ENCODE measurements around the gene OSCP1. TPM values are rescaled to one million over a fixed set of nuclear protein-coding genes. Genes with fewer than 3 reads are reported as not detected.

The OSCP1 gene
- total RNA-seq, 1 donor from 2014 or later, result 2.9 TPM

DNA sequence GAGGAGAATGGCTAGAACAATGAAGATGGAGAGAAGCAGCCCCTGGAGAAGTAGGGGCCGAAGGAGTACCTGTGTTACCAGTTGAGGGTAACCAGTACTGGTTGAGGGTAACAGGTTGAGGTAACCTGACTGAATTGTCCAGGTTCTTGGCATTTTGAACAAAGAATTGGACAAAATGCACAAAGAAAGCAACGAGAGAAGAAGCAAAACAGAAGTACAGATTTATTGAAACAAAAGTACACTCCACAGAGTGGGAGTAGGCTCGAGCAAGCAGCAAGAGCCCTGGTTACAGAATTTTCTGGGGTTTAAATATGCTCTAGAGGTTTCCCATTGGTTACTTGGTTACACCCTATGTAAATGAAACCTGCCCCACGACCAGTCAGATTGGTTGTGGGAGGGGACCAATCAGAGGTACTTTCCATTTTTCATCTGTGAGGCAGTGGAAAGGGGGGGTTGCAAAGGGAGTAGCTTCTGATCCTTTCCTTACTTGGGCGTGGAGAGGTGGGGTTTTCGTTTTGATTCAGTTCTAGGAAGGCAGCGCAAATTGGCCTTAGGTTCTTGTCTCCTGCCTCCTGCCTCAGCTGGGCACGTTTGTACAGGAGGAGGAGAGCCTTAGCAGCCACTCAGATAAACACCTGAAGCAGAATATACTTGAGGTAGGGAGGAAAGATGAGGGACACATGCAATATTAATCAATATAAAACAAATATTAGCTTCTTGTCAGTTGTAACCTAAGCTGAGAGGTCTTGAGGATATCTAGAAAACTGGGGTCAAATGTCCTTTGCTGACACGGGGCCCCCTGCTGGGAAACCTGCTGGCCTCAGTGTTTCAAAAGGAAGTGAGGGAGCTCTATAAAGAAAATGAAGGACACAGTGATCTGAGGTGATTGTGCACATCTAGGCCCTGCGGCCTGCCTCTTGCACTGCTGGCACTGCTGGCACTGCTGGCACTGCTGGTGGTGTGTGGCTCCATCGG, 38.3 kb downstream of the OSCP1 start:
- no peak for DNase-seq (ENCODE audit: extremely low read depth, low read depth, low spot score)

GRCh38 chr1:36408479-36408878, 41.8 kb downstream of the OSCP1 start:
- no peak for DNase-seq (ENCODE audit: extremely low read depth, low read depth, low spot score)

- DNase-seq (ENCODE audit: extremely low read depth, low read depth, low spot score), result no peak
These were observed 43.8 kb downstream of the OSCP1 start for GRCh38 chr1:36406440-36406839.

GRCh38 chr1:36402504-36402890, 47.8 kb downstream of the OSCP1 start:
- DNase-seq (ENCODE audit: extremely low read depth, low read depth, low spot score), result no peak

DNA sequence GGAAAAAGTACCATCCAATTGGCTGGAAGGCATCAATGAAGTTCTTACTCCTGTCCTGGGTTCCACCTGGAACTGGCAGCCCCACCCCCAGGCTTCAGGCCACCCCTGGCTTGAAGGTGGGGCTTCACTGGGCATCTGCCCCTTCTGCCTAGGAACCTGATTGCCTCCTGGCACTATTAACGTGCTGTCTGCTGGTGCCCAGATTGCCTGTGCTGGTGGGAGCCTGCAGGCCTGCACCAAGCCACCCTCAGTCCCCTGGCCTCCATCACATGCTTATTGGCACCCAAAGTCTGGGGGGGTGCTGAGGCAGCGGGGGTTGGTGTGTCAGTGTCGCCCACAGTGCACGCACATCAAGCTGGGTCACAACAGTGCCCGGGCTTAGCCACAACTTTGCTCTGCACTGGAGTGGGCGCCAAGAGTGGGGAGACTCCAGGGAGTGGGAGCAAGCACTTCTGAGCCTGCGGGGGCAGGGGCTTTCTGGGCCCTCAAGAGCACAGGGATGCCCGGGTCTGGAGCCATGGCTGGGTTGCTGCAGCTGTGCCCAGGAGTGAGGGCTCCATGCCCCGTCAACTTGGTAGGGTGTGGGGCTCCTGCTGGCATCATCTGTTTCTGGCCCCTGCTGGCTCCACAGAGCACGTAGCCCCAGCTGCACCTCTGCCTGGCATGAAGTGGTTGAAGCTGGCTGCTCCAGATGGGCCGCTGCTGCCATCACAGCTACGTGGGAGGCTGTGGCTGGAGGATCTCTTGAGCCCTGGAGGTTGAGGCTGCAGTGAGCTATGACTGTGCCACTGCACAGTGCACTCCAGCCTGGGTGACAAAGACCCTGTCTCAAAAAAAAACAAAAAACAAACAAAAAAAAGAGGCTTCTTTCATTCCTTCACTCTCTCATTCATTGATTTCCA, 48.4 kb downstream of the OSCP1 start:
- no peak for DNase-seq (ENCODE audit: extremely low read depth, low read depth, low spot score)

DNA sequence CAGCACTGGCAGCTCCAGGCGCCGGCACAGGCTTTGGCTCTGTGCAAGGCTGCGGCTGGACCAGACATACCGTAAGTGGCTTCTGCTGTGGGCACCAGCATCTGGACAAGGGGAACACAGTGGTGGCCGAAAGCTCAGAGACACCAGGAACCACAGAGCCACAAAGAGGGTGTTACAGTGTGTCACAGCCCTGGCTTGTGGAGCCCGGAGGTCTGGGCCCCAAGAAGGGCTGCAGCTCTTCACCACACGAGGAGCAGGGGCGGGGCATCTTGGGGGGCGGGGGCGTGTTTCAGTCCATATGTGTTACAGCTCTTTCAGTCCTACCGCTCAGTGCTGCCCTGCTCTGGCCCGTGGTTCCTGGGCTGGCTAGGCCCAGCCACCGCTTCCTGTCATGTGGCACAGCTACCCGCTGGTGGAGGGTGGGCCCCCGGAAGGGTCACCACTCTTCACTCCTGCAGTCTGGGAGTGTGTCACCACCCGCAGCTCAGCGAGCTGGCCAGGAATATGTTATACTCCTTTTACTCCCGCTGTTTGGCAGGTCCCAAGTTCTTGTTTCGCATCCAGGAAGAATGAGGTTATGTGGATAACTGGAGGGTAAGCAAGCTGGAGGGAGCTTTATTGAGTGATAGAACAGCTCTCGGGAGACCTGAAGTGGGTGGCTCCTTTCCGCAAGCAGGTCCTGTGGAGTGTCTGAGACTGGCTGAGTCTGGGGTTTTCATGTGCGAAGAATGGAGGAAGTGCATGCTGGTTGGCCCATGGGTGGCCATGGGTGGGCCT, 49.2 kb downstream of the OSCP1 start:
- DNase-seq (ENCODE audit: extremely low read depth, low read depth, low spot score), result no peak

GRCh38 chr1:36400514-36400824, 49.8 kb downstream of the OSCP1 start:
- DNase-seq (ENCODE audit: extremely low read depth, low read depth, low spot score), result no peak

- DNase-seq (ENCODE audit: extremely low read depth, low read depth, low spot score), result no peak
These were observed 51.8 kb downstream of the OSCP1 start for GRCh38 chr1:36398370-36398977.

GRCh38 chr1:36397378-36398230, 52.6 kb downstream of the OSCP1 start, which contains the start of gene LSM10:
Gene LSM10, minus strand, starts transcription at chr1:36397908. Its CDS starts 3,779 bp downstream, at chr1:36394129.
- DNase-seq (ENCODE audit: extremely low read depth, low read depth, low spot score), result no peak

DNA sequence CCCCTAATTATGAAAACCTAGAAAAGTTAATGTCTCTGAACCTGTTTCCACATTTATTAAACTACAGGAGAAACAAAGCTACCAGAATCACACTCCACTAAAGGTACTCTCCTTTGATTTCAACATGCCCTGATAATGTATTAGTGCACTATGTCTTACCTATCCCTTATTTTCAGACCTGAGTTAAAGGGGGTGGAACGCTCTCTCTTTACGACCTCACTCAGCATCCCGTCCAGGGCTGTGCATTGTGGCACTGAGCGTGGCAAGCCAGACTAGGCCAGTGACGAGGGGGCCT, 53.2 kb downstream of the OSCP1 start:
- no peak for DNase-seq (ENCODE audit: extremely low read depth, low read depth, low spot score)

- DNase-seq (ENCODE audit: extremely low read depth, low read depth, low spot score), result no peak
These were observed 53.9 kb downstream of the OSCP1 start for GRCh38 chr1:36396359-36396758.

GRCh38 chr1:36393686-36394085, 56.6 kb downstream of the OSCP1 start:
- DNase-seq (ENCODE audit: extremely low read depth, low read depth, low spot score), result no peak

- DNase-seq (ENCODE audit: extremely low read depth, low read depth, low spot score), result no peak
These were observed 57.4 kb downstream of the OSCP1 start for GRCh38 chr1:36392836-36393235.

- DNase-seq (ENCODE audit: extremely low read depth, low read depth, low spot score), result no peak
These were observed 59.0 kb downstream of the OSCP1 start for GRCh38 chr1:36391271-36391670.

GRCh38 chr1:36390411-36390810, 59.8 kb downstream of the OSCP1 start:
- no peak for DNase-seq (ENCODE audit: extremely low read depth, low read depth, low spot score)

GRCh38 chr1:36389999-36390398, 60.3 kb downstream of the OSCP1 start:
- DNase-seq (ENCODE audit: extremely low read depth, low read depth, low spot score), result no peak

- DNase-seq (ENCODE audit: extremely low read depth, low read depth, low spot score), result no peak
These were observed 61.0 kb downstream of the OSCP1 start for GRCh38 chr1:36389261-36389660.

GRCh38 chr1:36387141-36387949, 62.9 kb downstream of the OSCP1 start:
- DNase-seq (ENCODE audit: extremely low read depth, low read depth, low spot score), result no peak

Data from glomerular endothelial cell (primary cell).